Measurements from ENCODE around the gene PABPN1L.

Gene PABPN1L

GRCh38 chr16:88830783-88831182 lies 35.7 kb downstream of the PABPN1L start:
- Histone ChIP-seq H3K23ac (ENCODE audit: low read length) (no peak overlapping the region), H3K18ac (ENCODE audit: low read length) (no peak overlapping the region), H3K27me3 (ENCODE audit: insufficient read depth, low read length) (no peaks in the 10 kb centered on the region), H3K79me2 (ENCODE audit: control insufficient read depth, insufficient read depth, low read length, poor library complexity) (no peaks in the 10 kb centered on the region), H3K4me3 (ENCODE audit: low read depth, low read length) (no peak overlapping the region), H3K79me1 (ENCODE audit: low read length) (no peaks in the 10 kb centered on the region), H2AK5ac (ENCODE audit: low read length) (no peak overlapping the region), H3K9me3 (ENCODE audit: insufficient read depth, low read depth, low read length) (no peaks in the 10 kb centered on the region), H4K12ac (ENCODE audit: low read depth, low read length) (no peak overlapping the region), H3K4ac (ENCODE audit: low read depth, low read length) (no peak overlapping the region), H3K4me2 (ENCODE audit: low read length) (no peak overlapping the region), H3K4me1 (ENCODE audit: control insufficient read depth in 1 of 2, insufficient read depth in 2 of 2, low read length in 2 of 2) (no peaks in the 10 kb centered on the region), H3K36me3 (ENCODE audit: control insufficient read depth in 1 of 2, insufficient read depth in 2 of 2, low read length in 2 of 2) (peaks cover 17 to 23% of the 10 kb centered on the region in 2 experiments), H4K8ac (ENCODE audit: low read depth, low read length) (no peak overlapping the region), H3K14ac (ENCODE audit: low read length) (no peak overlapping the region), H2BK120ac (ENCODE audit: insufficient read depth, low read length, poor library complexity) (no peak overlapping the region), H2BK5ac (ENCODE audit: low read depth, low read length, poor library complexity) (no peak overlapping the region), H3K9ac (ENCODE audit: low read length) (no peak overlapping the region), H3K27ac (ENCODE audit: low read depth, low read length) (no peak overlapping the region), H2BK12ac (ENCODE audit: low read length) (no peak overlapping the region), H2AFZ (ENCODE audit: insufficient read depth, low read length, poor library complexity) (no peak overlapping the region), H4K91ac (ENCODE audit: low read depth, low read length) (no peak overlapping the region)
- no peak for DNase-seq
- no CpG with 5 or more reads among the region's 14 CpGs for WGBS (ENCODE audit: extremely low coverage, insufficient coverage, insufficient read length)

- Histone ChIP-seq H3K4me2 (ENCODE audit: low read length) (no peak overlapping the region), H4K12ac (ENCODE audit: low read depth, low read length) (no peak overlapping the region), H3K14ac (ENCODE audit: low read length) (no peak overlapping the region), H2AFZ (ENCODE audit: insufficient read depth, low read length, poor library complexity) (no peak overlapping the region), H2BK120ac (ENCODE audit: insufficient read depth, low read length, poor library complexity) (no peak overlapping the region), H3K4me3 (ENCODE audit: low read depth, low read length) (no peak overlapping the region), H3K9me3 (ENCODE audit: insufficient read depth, low read depth, low read length) (no peaks in the 10 kb centered on the region), H3K27me3 (ENCODE audit: insufficient read depth, low read length) (no peaks in the 10 kb centered on the region), H3K4ac (ENCODE audit: low read depth, low read length) (no peak overlapping the region), H3K4me1 (ENCODE audit: control insufficient read depth in 1 of 2, insufficient read depth in 2 of 2, low read length in 2 of 2) (no peaks in the 10 kb centered on the region), H4K91ac (ENCODE audit: low read depth, low read length) (no peak overlapping the region), H2BK12ac (ENCODE audit: low read length) (no peak overlapping the region), H3K27ac (ENCODE audit: low read depth, low read length) (no peak overlapping the region), H2BK5ac (ENCODE audit: low read depth, low read length, poor library complexity) (no peak overlapping the region), H3K23ac (ENCODE audit: low read length) (no peak overlapping the region), H3K79me1 (ENCODE audit: low read length) (no peaks in the 10 kb centered on the region), H3K36me3 (ENCODE audit: control insufficient read depth in 1 of 2, insufficient read depth in 2 of 2, low read length in 2 of 2) (peaks cover 17 to 20% of the 10 kb centered on the region in 2 experiments), H3K9ac (ENCODE audit: low read length) (no peak overlapping the region), H2AK5ac (ENCODE audit: low read length) (no peak overlapping the region), H4K8ac (ENCODE audit: low read depth, low read length) (no peak overlapping the region), H3K79me2 (ENCODE audit: control insufficient read depth, insufficient read depth, low read length, poor library complexity) (no peaks in the 10 kb centered on the region), H3K18ac (ENCODE audit: low read length) (no peak overlapping the region)
- DNase-seq = no peak
- WGBS (ENCODE audit: extremely low coverage, insufficient coverage, insufficient read length) = no CpG with 5 or more reads among the region's 11 CpGs
Observed at GRCh38 chr16:88830258-88830657, 36.2 kb downstream of the PABPN1L start.

- no peak overlapping the region for H3K9ac ChIP-seq (ENCODE audit: low read length)
- H3K4ac ChIP-seq (ENCODE audit: low read depth, low read length) = no peak overlapping the region
Observed at GRCh38 chr16:88828711-88829110, 37.7 kb downstream of the PABPN1L start.

GRCh38 chr16:88827727-88828126 lies 38.7 kb downstream of the PABPN1L start:
- no peak overlapping the region for H3K9ac ChIP-seq (ENCODE audit: low read length)
- WGBS (ENCODE audit: extremely low coverage, insufficient coverage, insufficient read length) = no CpG with 5 or more reads among the region's 21 CpGs
- no peaks in the 10 kb centered on the region for H3K79me1 ChIP-seq (ENCODE audit: low read length)
- no peak for DNase-seq
- H2AFZ ChIP-seq (ENCODE audit: insufficient read depth, low read length, poor library complexity) = no peak overlapping the region
- H4K8ac ChIP-seq (ENCODE audit: low read depth, low read length) = no peak overlapping the region
- H3K4me1 ChIP-seq (ENCODE audit: control insufficient read depth in 1 of 2, insufficient read depth in 2 of 2, low read length in 2 of 2) = no peaks in the 10 kb centered on the region
- H4K91ac ChIP-seq (ENCODE audit: low read depth, low read length) = no peak overlapping the region
- H3K9me3 ChIP-seq (ENCODE audit: insufficient read depth, low read depth, low read length) = peaks cover 2% of the 10 kb centered on the region
- no peak overlapping the region for H3K27ac ChIP-seq (ENCODE audit: low read depth, low read length)
- no peak overlapping the region for H2BK120ac ChIP-seq (ENCODE audit: insufficient read depth, low read length, poor library complexity)
- H4K12ac ChIP-seq (ENCODE audit: low read depth, low read length) = no peak overlapping the region
- no peak overlapping the region for H2AK5ac ChIP-seq (ENCODE audit: low read length)
- H3K4ac ChIP-seq (ENCODE audit: low read depth, low read length) = no peak overlapping the region
- no peak overlapping the region for H2BK12ac ChIP-seq (ENCODE audit: low read length)
- H3K79me2 ChIP-seq (ENCODE audit: control insufficient read depth, insufficient read depth, low read length, poor library complexity) = no peaks in the 10 kb centered on the region
- H3K27me3 ChIP-seq (ENCODE audit: insufficient read depth, low read length) = no peaks in the 10 kb centered on the region
- no peak overlapping the region for H3K18ac ChIP-seq (ENCODE audit: low read length)
- H3K4me2 ChIP-seq (ENCODE audit: low read length) = no peak overlapping the region
- H3K14ac ChIP-seq (ENCODE audit: low read length) = no peak overlapping the region
- no peak overlapping the region for H3K23ac ChIP-seq (ENCODE audit: low read length)
- H3K4me3 ChIP-seq (ENCODE audit: low read depth, low read length) = no peak overlapping the region
- no peak overlapping the region for H2BK5ac ChIP-seq (ENCODE audit: low read depth, low read length, poor library complexity)
- peaks cover 26 to 28% of the 10 kb centered on the region in 2 experiments for H3K36me3 ChIP-seq (ENCODE audit: control insufficient read depth in 1 of 2, insufficient read depth in 2 of 2, low read length in 2 of 2)

More at GRCh38 chr16:88828711-88829110, 37.7 kb downstream of the PABPN1L start:
- Histone ChIP-seq H3K27ac (ENCODE audit: low read depth, low read length) (no peak overlapping the region), H2BK5ac (ENCODE audit: low read depth, low read length, poor library complexity) (no peak overlapping the region), H4K8ac (ENCODE audit: low read depth, low read length) (no peak overlapping the region), H2AFZ (ENCODE audit: insufficient read depth, low read length, poor library complexity) (no peak overlapping the region), H4K91ac (ENCODE audit: low read depth, low read length) (no peak overlapping the region), H3K4me3 (ENCODE audit: low read depth, low read length) (no peak overlapping the region), H4K12ac (ENCODE audit: low read depth, low read length) (no peak overlapping the region), H3K27me3 (ENCODE audit: insufficient read depth, low read length) (no peaks in the 10 kb centered on the region), H3K23ac (ENCODE audit: low read length) (no peak overlapping the region), H2BK120ac (ENCODE audit: insufficient read depth, low read length, poor library complexity) (no peak overlapping the region), H2BK12ac (ENCODE audit: low read length) (no peak overlapping the region), H3K18ac (ENCODE audit: low read length) (no peak overlapping the region), H3K79me2 (ENCODE audit: control insufficient read depth, insufficient read depth, low read length, poor library complexity) (no peaks in the 10 kb centered on the region), H3K79me1 (ENCODE audit: low read length) (no peaks in the 10 kb centered on the region), H3K9me3 (ENCODE audit: insufficient read depth, low read depth, low read length) (peaks cover 2% of the 10 kb centered on the region), H3K14ac (ENCODE audit: low read length) (no peak overlapping the region), H3K4me2 (ENCODE audit: low read length) (no peak overlapping the region), H2AK5ac (ENCODE audit: low read length) (no peak overlapping the region), H3K4me1 (ENCODE audit: control insufficient read depth in 1 of 2, insufficient read depth in 2 of 2, low read length in 2 of 2) (no peaks in the 10 kb centered on the region), H3K36me3 (ENCODE audit: control insufficient read depth in 1 of 2, insufficient read depth in 2 of 2, low read length in 2 of 2) (peaks cover 21 to 25% of the 10 kb centered on the region in 2 experiments)
- DNase-seq = no peak
- WGBS (ENCODE audit: extremely low coverage, insufficient coverage, insufficient read length) = no CpG with 5 or more reads among the region's 24 CpGs
